HepG2 (cell line): Measurements from ENCODE around the gene DRAM1.

Experiments used
- EHMT2 ChIP-seq: fragments of 200-600 bp; sonication (generic); IDR thresholded peaks from 2 replicates; pipeline ENCODE4 v1.7.0; 2017; ENCODE audit warnings: antibody characterized with exemption, low read depth, low read length, borderline replicate concordance
- ETV6 ChIP-seq: sonication (generic); formaldehyde crosslinking; conservative IDR thresholded peaks from 2 replicates; pipeline ENCODE4 v1.4.0; 2020; ENCODE audit warnings: missing genetic modification reagents
- JUND ChIP-seq: sonication (generic); formaldehyde crosslinking; IDR thresholded peaks from 2 replicates; pipeline ENCODE4 v1.8.0; 2022; ENCODE audit warnings: mild to moderate bottlenecking, missing genetic modification reagents
- NONO ChIP-seq, 2 experiments: fragments of 450-650 bp in 1 of 2; sonication (generic) in 1 of 2; formaldehyde crosslinking in 1 of 2; IDR thresholded peaks in 1 of 2; conservative IDR thresholded peaks in 1 of 2; 2 replicates each; pipeline versions ENCODE4 v1.6.1 to v1.8.0; 2017 to 2022; ENCODE audit warnings: mild to moderate bottlenecking in 1 of 2, missing genetic modification reagents in 1 of 2, moderate library complexity in 1 of 2
- POLR2A ChIP-seq, 2 experiments: IDR thresholded peaks; 2 replicates each; pipeline ENCODE4 v1.6.1; 2011; ENCODE audit warnings: low read depth in 2 of 2, low read length in 2 of 2, mild to moderate bottlenecking in 1 of 2, moderate library complexity in 1 of 2; ENCODE audit not compliant: insufficient read depth in 1 of 2
- ZNF274 ChIP-seq: sonication (generic); formaldehyde crosslinking; IDR thresholded peaks from 2 replicates; pipeline ENCODE4 v1.5.1; 2020; ENCODE audit warnings: mild to moderate bottlenecking, missing genetic modification reagents
- TF ChIP-seq, protein P1 (sequence below): sonication (generic); formaldehyde crosslinking; IDR thresholded peaks from 2 replicates; pipeline ENCODE4 v1.4.0; 2020; ENCODE audit warnings: missing genetic modification reagents
- TF ChIP-seq, protein P2 (sequence below), 2 experiments: sonication (generic) in 1 of 2; formaldehyde crosslinking in 1 of 2; IDR thresholded peaks; 2 replicates each; pipeline versions ENCODE4 v1.6.1 to v1.9.0; 2014 to 2022; ENCODE audit warnings: antibody characterized with exemption in 1 of 2, borderline replicate concordance in 1 of 2, inconsistent platforms in 1 of 2, low read depth in 1 of 2, missing genetic modification reagents in 1 of 2
- TF ChIP-seq, protein P3 (sequence below): sonication (generic); formaldehyde crosslinking; IDR thresholded peaks from 2 replicates; pipeline ENCODE4 v1.5.0; 2020; ENCODE audit warnings: mild to moderate bottlenecking, missing genetic modification reagents, borderline replicate concordance

DNA sequence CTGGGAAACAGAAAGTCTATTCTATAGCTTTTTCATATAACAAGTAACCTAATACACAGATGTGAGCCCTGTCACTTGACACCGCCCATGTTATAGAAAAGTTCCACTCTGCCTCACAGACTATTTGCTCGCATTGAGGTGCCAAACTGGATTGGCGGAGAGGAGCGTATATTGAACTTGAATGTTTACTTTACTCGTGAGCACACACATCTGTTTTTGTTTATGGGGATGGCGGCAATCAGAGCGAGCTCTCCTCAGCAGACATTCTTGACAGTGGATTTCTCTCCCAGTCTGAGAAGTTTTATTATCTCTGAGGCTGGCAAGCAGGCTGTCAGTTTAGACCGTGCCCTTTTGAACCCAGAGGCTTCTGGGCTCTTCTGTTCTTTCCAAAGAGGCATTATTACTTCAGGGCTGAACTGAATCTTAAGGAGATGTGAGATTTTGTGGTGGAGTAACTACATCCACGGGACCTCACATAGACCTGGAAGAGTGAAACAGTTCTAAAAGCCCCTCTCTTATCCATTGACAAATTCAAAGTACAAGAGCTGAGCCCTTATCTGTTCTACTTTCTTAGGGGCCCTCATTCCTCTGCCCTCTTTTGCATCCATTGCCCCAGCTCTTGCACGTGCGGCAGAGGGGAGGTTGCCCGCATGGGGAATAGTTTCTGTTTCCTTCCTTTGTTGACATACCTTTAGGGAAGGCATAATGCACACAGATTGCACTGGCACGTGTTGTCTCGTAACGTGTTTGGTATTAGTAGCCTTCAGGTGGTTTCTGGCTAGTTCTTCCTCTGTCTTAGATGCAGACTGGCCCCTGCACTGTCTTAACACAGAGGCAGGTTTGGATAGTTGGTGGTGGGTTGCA, 68.2 kb downstream of the DRAM1 start:
- TF ChIP-seq ZNF274 (CRISPR knock-in tag) = no peak
- TF ChIP-seq, protein P1, sequence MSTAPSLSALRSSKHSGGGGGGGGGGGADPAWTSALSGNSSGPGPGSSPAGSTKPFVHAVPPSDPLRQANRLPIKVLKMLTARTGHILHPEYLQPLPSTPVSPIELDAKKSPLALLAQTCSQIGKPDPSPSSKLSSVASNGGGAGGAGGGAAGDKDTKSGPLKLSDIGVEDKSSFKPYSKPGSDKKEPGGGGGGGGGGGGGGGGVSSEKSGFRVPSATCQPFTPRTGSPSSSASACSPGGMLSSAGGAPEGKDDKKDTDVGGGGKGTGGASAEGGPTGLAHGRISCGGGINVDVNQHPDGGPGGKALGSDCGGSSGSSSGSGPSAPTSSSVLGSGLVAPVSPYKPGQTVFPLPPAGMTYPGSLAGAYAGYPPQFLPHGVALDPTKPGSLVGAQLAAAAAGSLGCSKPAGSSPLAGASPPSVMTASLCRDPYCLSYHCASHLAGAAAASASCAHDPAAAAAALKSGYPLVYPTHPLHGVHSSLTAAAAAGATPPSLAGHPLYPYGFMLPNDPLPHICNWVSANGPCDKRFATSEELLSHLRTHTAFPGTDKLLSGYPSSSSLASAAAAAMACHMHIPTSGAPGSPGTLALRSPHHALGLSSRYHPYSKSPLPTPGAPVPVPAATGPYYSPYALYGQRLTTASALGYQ (CRISPR knock-in tag) = no peak
- TF ChIP-seq, protein P2, sequence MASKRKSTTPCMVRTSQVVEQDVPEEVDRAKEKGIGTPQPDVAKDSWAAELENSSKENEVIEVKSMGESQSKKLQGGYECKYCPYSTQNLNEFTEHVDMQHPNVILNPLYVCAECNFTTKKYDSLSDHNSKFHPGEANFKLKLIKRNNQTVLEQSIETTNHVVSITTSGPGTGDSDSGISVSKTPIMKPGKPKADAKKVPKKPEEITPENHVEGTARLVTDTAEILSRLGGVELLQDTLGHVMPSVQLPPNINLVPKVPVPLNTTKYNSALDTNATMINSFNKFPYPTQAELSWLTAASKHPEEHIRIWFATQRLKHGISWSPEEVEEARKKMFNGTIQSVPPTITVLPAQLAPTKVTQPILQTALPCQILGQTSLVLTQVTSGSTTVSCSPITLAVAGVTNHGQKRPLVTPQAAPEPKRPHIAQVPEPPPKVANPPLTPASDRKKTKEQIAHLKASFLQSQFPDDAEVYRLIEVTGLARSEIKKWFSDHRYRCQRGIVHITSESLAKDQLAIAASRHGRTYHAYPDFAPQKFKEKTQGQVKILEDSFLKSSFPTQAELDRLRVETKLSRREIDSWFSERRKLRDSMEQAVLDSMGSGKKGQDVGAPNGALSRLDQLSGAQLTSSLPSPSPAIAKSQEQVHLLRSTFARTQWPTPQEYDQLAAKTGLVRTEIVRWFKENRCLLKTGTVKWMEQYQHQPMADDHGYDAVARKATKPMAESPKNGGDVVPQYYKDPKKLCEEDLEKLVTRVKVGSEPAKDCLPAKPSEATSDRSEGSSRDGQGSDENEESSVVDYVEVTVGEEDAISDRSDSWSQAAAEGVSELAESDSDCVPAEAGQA (IDR thresholded peaks at IDR 0.05; ENCODE audit: low read depth) = no peak
- TF ChIP-seq, protein P2 (CRISPR knock-in tag; IDR thresholded peaks at IDR 0.05; ENCODE audit: borderline replicate concordance) = no peak
- no peak for TF ChIP-seq JUND (CRISPR knock-in tag)
- TF ChIP-seq, protein P3, sequence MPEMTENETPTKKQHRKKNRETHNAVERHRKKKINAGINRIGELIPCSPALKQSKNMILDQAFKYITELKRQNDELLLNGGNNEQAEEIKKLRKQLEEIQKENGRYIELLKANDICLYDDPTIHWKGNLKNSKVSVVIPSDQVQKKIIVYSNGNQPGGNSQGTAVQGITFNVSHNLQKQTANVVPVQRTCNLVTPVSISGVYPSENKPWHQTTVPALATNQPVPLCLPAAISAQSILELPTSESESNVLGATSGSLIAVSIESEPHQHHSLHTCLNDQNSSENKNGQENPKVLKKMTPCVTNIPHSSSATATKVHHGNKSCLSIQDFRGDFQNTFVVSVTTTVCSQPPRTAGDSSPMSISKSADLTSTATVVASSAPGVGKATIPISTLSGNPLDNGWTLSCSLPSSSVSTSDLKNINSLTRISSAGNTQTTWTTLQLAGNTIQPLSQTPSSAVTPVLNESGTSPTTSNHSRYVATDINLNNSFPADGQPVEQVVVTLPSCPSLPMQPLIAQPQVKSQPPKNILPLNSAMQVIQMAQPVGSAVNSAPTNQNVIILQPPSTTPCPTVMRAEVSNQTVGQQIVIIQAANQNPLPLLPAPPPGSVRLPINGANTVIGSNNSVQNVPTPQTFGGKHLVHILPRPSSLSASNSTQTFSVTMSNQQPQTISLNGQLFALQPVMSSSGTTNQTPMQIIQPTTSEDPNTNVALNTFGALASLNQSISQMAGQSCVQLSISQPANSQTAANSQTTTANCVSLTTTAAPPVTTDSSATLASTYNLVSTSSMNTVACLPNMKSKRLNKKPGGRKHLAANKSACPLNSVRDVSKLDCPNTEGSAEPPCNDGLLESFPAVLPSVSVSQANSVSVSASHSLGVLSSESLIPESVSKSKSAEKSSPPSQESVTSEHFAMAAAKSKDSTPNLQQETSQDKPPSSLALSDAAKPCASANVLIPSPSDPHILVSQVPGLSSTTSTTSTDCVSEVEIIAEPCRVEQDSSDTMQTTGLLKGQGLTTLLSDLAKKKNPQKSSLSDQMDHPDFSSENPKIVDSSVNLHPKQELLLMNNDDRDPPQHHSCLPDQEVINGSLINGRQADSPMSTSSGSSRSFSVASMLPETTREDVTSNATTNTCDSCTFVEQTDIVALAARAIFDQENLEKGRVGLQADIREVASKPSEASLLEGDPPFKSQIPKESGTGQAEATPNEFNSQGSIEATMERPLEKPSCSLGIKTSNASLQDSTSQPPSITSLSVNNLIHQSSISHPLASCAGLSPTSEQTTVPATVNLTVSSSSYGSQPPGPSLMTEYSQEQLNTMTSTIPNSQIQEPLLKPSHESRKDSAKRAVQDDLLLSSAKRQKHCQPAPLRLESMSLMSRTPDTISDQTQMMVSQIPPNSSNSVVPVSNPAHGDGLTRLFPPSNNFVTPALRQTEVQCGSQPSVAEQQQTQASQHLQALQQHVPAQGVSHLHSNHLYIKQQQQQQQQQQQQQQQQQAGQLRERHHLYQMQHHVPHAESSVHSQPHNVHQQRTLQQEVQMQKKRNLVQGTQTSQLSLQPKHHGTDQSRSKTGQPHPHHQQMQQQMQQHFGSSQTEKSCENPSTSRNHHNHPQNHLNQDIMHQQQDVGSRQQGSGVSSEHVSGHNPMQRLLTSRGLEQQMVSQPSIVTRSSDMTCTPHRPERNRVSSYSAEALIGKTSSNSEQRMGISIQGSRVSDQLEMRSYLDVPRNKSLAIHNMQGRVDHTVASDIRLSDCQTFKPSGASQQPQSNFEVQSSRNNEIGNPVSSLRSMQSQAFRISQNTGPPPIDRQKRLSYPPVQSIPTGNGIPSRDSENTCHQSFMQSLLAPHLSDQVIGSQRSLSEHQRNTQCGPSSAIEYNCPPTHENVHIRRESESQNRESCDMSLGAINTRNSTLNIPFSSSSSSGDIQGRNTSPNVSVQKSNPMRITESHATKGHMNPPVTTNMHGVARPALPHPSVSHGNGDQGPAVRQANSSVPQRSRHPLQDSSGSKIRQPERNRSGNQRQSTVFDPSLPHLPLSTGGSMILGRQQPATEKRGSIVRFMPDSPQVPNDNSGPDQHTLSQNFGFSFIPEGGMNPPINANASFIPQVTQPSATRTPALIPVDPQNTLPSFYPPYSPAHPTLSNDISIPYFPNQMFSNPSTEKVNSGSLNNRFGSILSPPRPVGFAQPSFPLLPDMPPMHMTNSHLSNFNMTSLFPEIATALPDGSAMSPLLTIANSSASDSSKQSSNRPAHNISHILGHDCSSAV (CRISPR knock-in tag) = no peak
- TF ChIP-seq ETV6 (CRISPR knock-in tag) = no peak
- no peak for TF ChIP-seq EHMT2
- no peak for TF ChIP-seq NONO (IDR thresholded peaks at IDR 0.05)
- no peak for TF ChIP-seq NONO (CRISPR knock-in tag; conservative IDR thresholded peaks at IDR 0.05)
- TF ChIP-seq POLR2A (IDR thresholded peaks at IDR 0.05; ENCODE audit: insufficient read depth in 1 of 2, low read depth in 2 of 2, low read length in 2 of 2) = no peak
